HG02588 (cell line): ENCODE data around the gene EDC3.

Experiments
- ATAC-seq: cut with Tn5 transposase; IDR thresholded peaks from one replicate; pipeline ENCODE4 v1.9.1; 2021; ENCODE audit warnings: mild to moderate bottlenecking, moderate library complexity; ENCODE audit not compliant: unreplicated experiment

The EDC3 gene

DNA sequence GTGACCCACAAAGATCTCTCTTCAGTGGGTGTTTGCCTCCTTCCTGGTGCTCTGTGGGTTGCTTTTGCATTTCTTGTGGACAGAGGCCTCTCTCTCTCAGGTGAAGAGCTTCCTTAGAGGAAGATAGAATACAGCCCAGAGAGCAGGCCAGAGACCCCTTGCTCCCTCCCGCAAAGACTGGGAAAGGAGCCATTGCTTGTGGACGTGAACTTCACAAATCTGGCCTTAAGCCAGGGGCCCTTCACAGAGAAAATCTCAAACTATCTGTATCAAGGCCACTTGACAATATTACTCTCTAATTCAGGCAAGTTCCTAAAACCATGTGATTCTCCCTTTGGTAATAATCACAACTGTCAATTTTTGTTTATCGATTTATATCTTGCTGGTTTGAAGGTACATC lies 110.6 kb downstream of the EDC3 start:
- ATAC-seq = no peak

DNA sequence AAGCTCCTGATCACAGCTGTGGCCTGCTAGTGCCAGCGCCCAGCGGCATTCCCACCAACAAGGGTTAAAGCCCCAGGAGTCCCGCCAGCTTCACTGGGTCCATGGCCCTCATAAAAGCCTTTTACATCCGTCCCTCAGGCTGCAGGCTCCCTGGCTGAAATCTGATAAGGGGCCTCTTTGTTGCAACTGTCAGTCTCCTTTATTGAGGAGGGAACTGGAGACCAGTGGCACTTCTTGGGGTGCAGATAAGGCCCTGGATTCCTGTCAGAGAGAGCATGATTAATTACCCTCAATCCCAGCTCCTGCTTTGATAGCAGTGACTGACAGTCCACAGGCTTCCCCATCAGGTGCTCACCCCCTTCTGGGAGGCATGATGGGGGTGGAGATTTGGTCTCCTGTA lies 111.0 kb downstream of the EDC3 start:
- no peak for ATAC-seq

DNA sequence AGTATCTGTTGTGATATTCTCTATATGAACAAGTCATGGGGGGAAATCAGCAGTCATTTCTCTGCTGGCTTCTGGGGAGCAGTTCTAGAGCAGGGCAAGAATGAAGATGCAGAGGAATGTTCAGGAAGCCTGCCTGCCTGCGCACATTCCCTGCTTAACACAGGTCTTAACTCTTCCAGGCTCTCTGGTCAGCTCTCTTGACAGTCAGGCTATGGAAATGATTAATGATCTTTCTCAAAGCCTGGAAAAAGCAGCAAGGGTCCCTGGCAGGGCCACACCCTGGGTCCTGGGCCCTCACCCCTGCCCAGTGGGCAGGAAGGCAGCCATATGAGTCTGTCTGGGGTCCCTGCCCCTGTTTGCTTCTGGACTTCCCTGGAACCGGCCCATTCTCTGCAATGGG lies 111.6 kb downstream of the EDC3 start:
- ATAC-seq = no peak
